Omental fat pad (tissue), 4 donors: Measurements from ENCODE around the gene ATF6. TPM values are rescaled to one million over a fixed set of nuclear protein-coding genes. Genes with fewer than 3 reads are reported as not detected.

Source experiments
- ATAC-seq: fragments of 150-250 bp; one replicate; pipeline ENCODE4 v1.9.1; 2016; ENCODE audit warnings: mild to moderate bottlenecking, moderate library complexity; ENCODE audit not compliant: low FRiP score
- DNase-seq: peaks from one replicate; pipeline ENCODE4 v3.0.0-alpha.2; 2019; ENCODE audit warnings: low spot score
- total RNA-seq, 4 donors: library from RNA; depleted of rRNA; stranded (reverse); fragments of >200 nt; gene quantifications; one replicate each; pipeline ENCODE4 v1.1.0, GENCODE V29; 2016
- TF ChIP-seq, protein P1 (sequence below), 3 donors: fragments of 450-650 bp; IDR thresholded peaks; one replicate each; pipeline ENCODE4 v1.5.1; 2016 to 2017; ENCODE audit warnings: antibody characterized with exemption in 3 of 3, mild to moderate bottlenecking in 3 of 3, moderate library complexity in 2 of 3

The ATF6 gene
- total RNA-seq, 4 donors from 2014 or later = 30.9 to 38.0 (median 36.1) TPM

DNA sequence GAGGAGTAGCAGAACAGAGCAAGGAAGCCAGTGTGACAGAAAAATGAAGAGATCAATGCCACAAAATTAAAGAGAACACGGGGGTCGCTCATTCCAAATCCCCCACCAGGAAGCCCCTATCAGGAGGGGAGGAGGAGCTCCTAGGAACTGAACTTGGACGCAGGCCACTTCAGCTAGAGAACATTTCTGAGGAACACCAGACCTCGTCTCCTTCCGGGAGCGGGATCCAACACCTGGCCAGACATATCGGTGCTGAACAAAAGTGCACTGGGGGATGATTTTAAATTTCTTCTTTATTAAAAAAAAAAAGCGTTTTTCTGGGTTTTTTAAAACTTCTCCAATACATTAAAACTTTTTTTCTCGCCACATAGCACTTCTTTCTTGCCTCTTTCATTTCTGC, 216.8 kb downstream of the ATF6 start:
- TF ChIP-seq, protein P1, sequence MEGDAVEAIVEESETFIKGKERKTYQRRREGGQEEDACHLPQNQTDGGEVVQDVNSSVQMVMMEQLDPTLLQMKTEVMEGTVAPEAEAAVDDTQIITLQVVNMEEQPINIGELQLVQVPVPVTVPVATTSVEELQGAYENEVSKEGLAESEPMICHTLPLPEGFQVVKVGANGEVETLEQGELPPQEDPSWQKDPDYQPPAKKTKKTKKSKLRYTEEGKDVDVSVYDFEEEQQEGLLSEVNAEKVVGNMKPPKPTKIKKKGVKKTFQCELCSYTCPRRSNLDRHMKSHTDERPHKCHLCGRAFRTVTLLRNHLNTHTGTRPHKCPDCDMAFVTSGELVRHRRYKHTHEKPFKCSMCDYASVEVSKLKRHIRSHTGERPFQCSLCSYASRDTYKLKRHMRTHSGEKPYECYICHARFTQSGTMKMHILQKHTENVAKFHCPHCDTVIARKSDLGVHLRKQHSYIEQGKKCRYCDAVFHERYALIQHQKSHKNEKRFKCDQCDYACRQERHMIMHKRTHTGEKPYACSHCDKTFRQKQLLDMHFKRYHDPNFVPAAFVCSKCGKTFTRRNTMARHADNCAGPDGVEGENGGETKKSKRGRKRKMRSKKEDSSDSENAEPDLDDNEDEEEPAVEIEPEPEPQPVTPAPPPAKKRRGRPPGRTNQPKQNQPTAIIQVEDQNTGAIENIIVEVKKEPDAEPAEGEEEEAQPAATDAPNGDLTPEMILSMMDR (IDR thresholded peaks at IDR 0.05) = no peak
- no peak for ATAC-seq
- no peak for DNase-seq

DNA sequence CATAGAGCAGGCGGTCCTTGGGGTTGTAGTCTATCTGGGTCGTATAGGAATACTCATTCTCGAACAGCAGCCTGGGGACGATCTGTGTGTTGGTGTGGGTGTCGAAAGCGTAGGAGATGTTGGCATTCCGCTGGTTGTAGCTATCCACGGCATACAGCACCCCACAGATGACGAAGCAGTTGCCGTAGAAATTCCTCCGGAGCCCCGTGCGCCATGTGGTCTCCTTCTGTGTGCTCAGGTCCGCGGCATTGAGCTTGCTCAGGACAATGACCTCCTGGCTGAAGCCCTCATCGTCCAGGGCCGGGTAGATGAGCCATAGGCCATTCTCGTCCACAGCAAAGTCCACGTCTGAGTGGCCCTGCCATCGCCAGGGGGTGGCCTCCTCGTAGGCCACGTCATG, 217.6 kb downstream of the ATF6 start:
- TF ChIP-seq, protein P1 (IDR thresholded peaks at IDR 0.05) = no peak
- no peak for ATAC-seq
- no peak for DNase-seq

DNA sequence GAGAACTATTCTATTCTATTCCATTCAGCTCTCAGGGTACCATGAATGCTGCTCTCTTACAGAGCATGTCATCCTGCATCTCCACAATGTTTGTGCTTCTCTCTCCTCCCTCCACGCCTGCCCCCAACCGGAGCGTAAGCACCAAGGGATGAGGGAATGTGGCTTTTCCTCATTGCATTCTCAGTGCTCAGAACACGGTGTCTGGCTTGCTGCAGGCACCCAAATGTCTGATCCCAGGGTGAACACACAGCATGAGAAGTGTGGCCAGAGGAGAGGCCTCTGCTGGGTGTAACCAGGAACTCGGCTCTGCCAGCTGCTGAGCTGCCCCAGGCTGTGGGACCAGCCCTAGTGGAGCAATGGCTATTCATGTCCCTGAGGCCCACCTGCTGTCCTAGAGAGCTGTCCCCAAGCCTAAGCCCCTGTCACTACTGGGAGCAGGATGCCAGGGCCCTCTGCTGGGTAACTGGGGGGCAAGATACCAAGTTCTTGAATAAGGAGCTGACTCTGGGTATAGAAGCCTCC, 219.2 kb downstream of the ATF6 start:
- TF ChIP-seq, protein P1 (IDR thresholded peaks at IDR 0.05) = no peak
- DNase-seq (no peak), ATAC-seq (no peak)

DNA sequence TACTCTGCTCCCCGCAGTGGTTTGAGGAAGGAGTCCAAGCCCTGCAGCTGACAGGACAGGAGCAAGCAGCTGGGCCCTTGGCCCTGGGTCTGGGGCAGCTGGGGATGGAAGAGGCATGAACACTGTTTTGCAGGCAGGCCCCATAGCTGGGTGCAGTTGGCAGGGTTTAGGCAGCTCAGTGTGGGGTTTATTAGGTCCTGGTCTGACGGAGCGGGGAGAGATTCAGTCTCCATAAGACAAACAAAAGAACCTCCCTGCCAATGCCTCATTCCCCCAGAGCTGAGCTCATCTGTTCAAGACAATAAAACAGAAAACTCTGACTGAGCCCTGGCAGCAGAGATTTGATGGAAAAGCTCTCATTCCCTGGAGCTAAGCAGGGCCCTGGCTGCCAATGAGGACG, 220.2 kb downstream of the ATF6 start:
- ATAC-seq (no peak), DNase-seq (no peak)
- TF ChIP-seq, protein P1 (IDR thresholded peaks at IDR 0.05) = no peak

DNA sequence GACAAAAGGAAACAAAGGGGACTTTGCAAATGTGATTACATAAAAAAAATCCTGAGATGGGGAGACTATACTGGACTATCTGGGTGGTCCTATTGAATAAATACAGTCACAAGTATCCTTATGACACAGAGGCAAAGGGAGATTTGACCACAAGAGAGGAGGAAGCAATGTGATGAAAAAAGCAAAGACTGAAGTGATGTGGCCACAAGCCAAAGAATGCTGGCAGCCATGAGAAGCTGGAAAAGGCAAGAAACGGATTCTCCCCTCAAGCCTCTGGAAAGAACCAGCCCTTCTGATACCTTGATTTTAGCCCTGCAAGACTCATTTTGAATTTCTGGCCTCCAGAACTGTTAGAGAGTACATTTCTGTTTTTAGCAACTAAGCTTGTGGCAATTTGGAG, 221.2 kb downstream of the ATF6 start:
- TF ChIP-seq, protein P1 (IDR thresholded peaks at IDR 0.05) = no peak
- ATAC-seq (no peak), DNase-seq (no peak)

DNA sequence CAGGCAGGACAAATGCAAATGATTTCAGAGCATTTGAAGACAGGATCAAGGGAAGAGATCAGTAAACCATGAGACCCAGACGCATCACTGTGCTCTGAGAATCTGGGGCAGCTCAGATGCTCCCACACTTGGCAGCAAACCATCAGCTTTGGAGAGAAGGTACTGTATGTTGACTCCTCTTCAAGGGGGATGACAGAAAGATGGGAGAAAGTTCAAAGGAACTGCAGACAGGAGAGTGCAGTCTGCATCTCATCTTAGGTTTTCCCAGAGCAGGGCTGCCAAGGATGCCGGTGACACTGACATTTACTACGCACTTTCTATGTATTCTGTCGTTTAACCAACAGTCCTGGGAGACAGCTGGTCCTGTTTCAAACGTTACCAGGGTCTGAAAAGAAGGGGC, 221.8 kb downstream of the ATF6 start:
- ATAC-seq (no peak), DNase-seq (no peak)
- TF ChIP-seq, protein P1 (IDR thresholded peaks at IDR 0.05) = no peak

DNA sequence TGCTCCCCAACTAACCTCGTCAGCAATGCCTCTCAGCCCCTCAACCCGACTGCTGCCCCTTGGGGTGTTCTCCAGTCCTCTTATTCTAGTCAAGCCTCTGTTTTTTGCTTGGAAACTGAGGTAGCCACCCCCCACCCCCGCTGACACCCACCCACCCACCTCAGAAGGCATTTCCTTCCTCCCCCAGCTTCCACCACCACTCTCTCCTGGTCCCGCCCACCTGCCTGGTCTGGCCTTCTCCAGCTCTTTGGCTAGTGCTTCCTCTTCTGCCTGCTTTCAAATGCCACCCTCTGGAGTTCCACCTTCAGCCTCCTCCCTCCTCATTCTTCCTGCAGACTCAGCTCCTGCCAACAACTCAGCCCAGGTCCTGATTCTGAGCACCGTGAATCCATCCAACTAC, 222.3 kb downstream of the ATF6 start:
- no peak for ATAC-seq
- no peak for DNase-seq
- TF ChIP-seq, protein P1 (IDR thresholded peaks at IDR 0.05) = no peak
